Uterus (tissue), 4 donors: ENCODE results near the gene GRIPAP1. TPM values are rescaled to one million over a fixed set of nuclear protein-coding genes. Genes with fewer than 3 reads are reported as not detected.
"Not testable (repeated sequence)": the region's sequence is repeated elsewhere in the genome, so short reads cannot be mapped to it uniquely, and the experiment has no call there.

ENCODE experiments used
- DNase-seq, 2 donors: peaks; one replicate each; pipeline ENCODE4 v3.0.0-alpha.2; 2019 to 2020
- H3K27ac ChIP-seq, 2 donors: fragments of 200-600 bp; sonication (generic); 1 replicate in 1 of 2; 2 replicates in 1 of 2; pipeline ENCODE4 v1.5.1; 2016 to 2018
- H3K27me3 ChIP-seq, 2 donors: fragments of 200-600 bp; sonication (generic); one replicate each; pipeline ENCODE4 v1.5.1; 2018 to 2019; ENCODE audit warnings: control low read depth in 1 of 2
- H3K36me3 ChIP-seq, 2 donors: fragments of 200-600 bp; sonication (generic); one replicate each; pipeline ENCODE4 v1.5.1; 2019; ENCODE audit warnings: control low read depth in 1 of 2
- H3K4me1 ChIP-seq, 2 donors: fragments of 200-600 bp; sonication (generic); one replicate each; pipeline ENCODE4 v1.5.1; 2018 to 2019; ENCODE audit warnings: control low read depth in 1 of 2
- H3K4me3 ChIP-seq, 2 donors: fragments of 200-600 bp; sonication (generic); 1 replicate in 1 of 2; 2 replicates in 1 of 2; pipeline ENCODE4 v1.5.1; 2018 to 2019; ENCODE audit warnings: mild to moderate bottlenecking in 1 of 2
- H3K9me3 ChIP-seq, 2 donors: fragments of 200-600 bp; sonication (generic); one replicate each; pipeline ENCODE4 v1.5.1; 2019; ENCODE audit warnings: control low read depth in 1 of 2
- CTCF ChIP-seq, 4 experiments: fragments of 200-600 bp in 2 of 4; fragments of 450-650 bp in 2 of 4; sonication (generic) in 2 of 4; IDR thresholded peaks; one replicate each; pipeline ENCODE4 v1.5.1; 2016 to 2019; ENCODE audit warnings: antibody characterized with exemption in 4 of 4, mild to moderate bottlenecking in 2 of 4, moderate library complexity in 1 of 4
- POLR2A ChIP-seq, 2 donors: fragments of 450-650 bp; IDR thresholded peaks; one replicate each; pipeline ENCODE4 v1.6.1; 2016; ENCODE audit warnings: antibody characterized with exemption in 2 of 2, mild to moderate bottlenecking in 1 of 2, moderate library complexity in 1 of 2
- intact Hi-C: fragments of 100-400 bp; cut with DNase I; formaldehyde crosslinking; loops from one replicate; pipeline ENCODE4 v1.15.1; 2023; ENCODE audit warnings: low total_unique reads
- total RNA-seq, 4 donors: library from RNA; depleted of rRNA in 3 of 4; stranded (reverse); fragments of >200 nt in 3 of 4; gene quantifications; one replicate each; pipeline versions ENCODE4 v1.1.0 to v1.2.4, GENCODE V29; 2014 to 2023
- donor health status: DM: yes; HTN: yes; CAD: no.

GRIPAP1 gene
- total RNA-seq, 4 donors from 2014 or later = 15.4 to 57.6 (median 22.0) TPM

- DNase-seq = no peak
- Histone ChIP-seq H3K36me3 (no peaks in the 10 kb centered on the region), H3K27ac (no peak overlapping the region), H3K9me3 (no peaks in the 10 kb centered on the region), H3K4me1 (no peaks in the 10 kb centered on the region), H3K27me3 (no peaks in the 10 kb centered on the region), H3K4me3 (no peak overlapping the region)
- TF ChIP-seq CTCF (IDR thresholded peaks at IDR 0.05) = no peak
- no peak for TF ChIP-seq POLR2A (IDR thresholded peaks at IDR 0.05)
- intact Hi-C loops = no loop called here
Measured at GRCh38 chrX:48981178-48981577, 20.9 kb downstream of the GRIPAP1 start.

GRCh38 chrX:48980341-48980740 is 21.7 kb downstream of the GRIPAP1 start:
- H3K4me1 ChIP-seq, H3K4me3 ChIP-seq, intact Hi-C loops, H3K27ac ChIP-seq, H3K9me3 ChIP-seq, DNase-seq, H3K27me3 ChIP-seq, H3K36me3 ChIP-seq: not testable (repeated sequence)

- no peaks in the 10 kb centered on the region for H3K27me3 ChIP-seq
- no peaks in the 10 kb centered on the region for H3K36me3 ChIP-seq
Measured at GRCh38 chrX:48978226-48978625, 23.8 kb downstream of the GRIPAP1 start.

GRCh38 chrX:48976086-48976485 is 26.0 kb downstream of the GRIPAP1 start:
- Histone ChIP-seq H3K9me3 (no peaks in the 10 kb centered on the region), H3K27me3 (no peaks in the 10 kb centered on the region)

More at GRCh38 chrX:48978226-48978625, 23.8 kb downstream of the GRIPAP1 start:
- Histone ChIP-seq H3K9me3 (no peaks in the 10 kb centered on the region), H3K4me3 (no peak overlapping the region), H3K27ac (no peak overlapping the region), H3K4me1 (no peaks in the 10 kb centered on the region)
- no peak for TF ChIP-seq POLR2A (IDR thresholded peaks at IDR 0.05)
- no peak for TF ChIP-seq CTCF (IDR thresholded peaks at IDR 0.05)
- intact Hi-C loops = no loop called here
- DNase-seq = no peak

GRCh38 chrX:48975541-48975940 is 26.5 kb downstream of the GRIPAP1 start:
- H3K27me3 ChIP-seq = no peaks in the 10 kb centered on the region
- H3K27ac ChIP-seq = no peak overlapping the region
- TF ChIP-seq CTCF (IDR thresholded peaks at IDR 0.05) (no peak), POLR2A (IDR thresholded peaks at IDR 0.05) (no peak)
- DNase-seq = no peak
- H3K36me3 ChIP-seq = no peaks in the 10 kb centered on the region
- H3K9me3 ChIP-seq = no peaks in the 10 kb centered on the region
- no peaks in the 10 kb centered on the region for H3K4me1 ChIP-seq
- H3K4me3 ChIP-seq = no peak overlapping the region
- intact Hi-C loops = no loop called here

More at GRCh38 chrX:48976086-48976485, 26.0 kb downstream of the GRIPAP1 start:
- DNase-seq = no peak
- no peak for TF ChIP-seq CTCF (IDR thresholded peaks at IDR 0.05)
- TF ChIP-seq POLR2A (IDR thresholded peaks at IDR 0.05) = no peak
- Histone ChIP-seq H3K27ac (no peak overlapping the region), H3K4me3 (no peak overlapping the region), H3K4me1 (no peaks in the 10 kb centered on the region), H3K36me3 (no peaks in the 10 kb centered on the region)
- intact Hi-C loops = no loop called here

- Histone ChIP-seq H3K9me3 (no peaks in the 10 kb centered on the region), H3K27me3 (no peaks in the 10 kb centered on the region), H3K27ac (no peak overlapping the region), H3K4me3 (no peak overlapping the region), H3K36me3 (no peaks in the 10 kb centered on the region), H3K4me1 (no peaks in the 10 kb centered on the region)
- intact Hi-C loops = no loop called here
- TF ChIP-seq POLR2A (IDR thresholded peaks at IDR 0.05) (no peak), CTCF (IDR thresholded peaks at IDR 0.05) (no peak)
- DNase-seq = no peak
Measured at GRCh38 chrX:48975041-48975440, 27.0 kb downstream of the GRIPAP1 start.
